ENCODE measurements around the gene SCTR.

The SCTR gene

GRCh38 chr2:119440873-119441272 is 83.4 kb downstream of the SCTR start:
- DNase-seq: no peak

- DNase-seq: no peak
These were observed 83.8 kb downstream of the SCTR start for GRCh38 chr2:119440501-119440870.

- no peak for DNase-seq
These were observed 84.4 kb downstream of the SCTR start for GRCh38 chr2:119439574-119440500.

- DNase-seq: no peak
These were observed 85.5 kb downstream of the SCTR start for GRCh38 chr2:119438726-119439284.

GRCh38 chr2:119438128-119438656 is 86.1 kb downstream of the SCTR start:
- no peak for DNase-seq

- DNase-seq: no peak
These were observed 87.1 kb downstream of the SCTR start for GRCh38 chr2:119436993-119437772.

- DNase-seq: no peak
These were observed 88.4 kb downstream of the SCTR start for GRCh38 chr2:119435953-119436297.

GRCh38 chr2:119435081-119435952 is 89.0 kb downstream of the SCTR start:
- DNase-seq: no peak

- DNase-seq: no peak
These were observed 89.6 kb downstream of the SCTR start for GRCh38 chr2:119434664-119435063.

GRCh38 chr2:119433636-119434327 is 90.5 kb downstream of the SCTR start:
- DNase-seq: no peak

- no peak for DNase-seq
These were observed 91.3 kb downstream of the SCTR start for GRCh38 chr2:119432851-119433522.

- no peak for DNase-seq
These were observed 92.1 kb downstream of the SCTR start for GRCh38 chr2:119431976-119432850.

GRCh38 chr2:119431155-119431975 is 92.9 kb downstream of the SCTR start, which contains the start of gene TMEM37:
Gene TMEM37, plus strand, starts transcription at chr2:119431854. Its CDS starts 50 bp downstream, at chr2:119431904.
- DNase-seq: no peak

GRCh38 chr2:119430023-119430498 is 94.2 kb downstream of the SCTR start:
- no peak for DNase-seq

- no peak for DNase-seq
These were observed 94.9 kb downstream of the SCTR start for GRCh38 chr2:119429225-119429981.

GRCh38 chr2:119428488-119429224 is 95.6 kb downstream of the SCTR start:
- DNase-seq: no peak

- DNase-seq: no peak
These were observed 96.5 kb downstream of the SCTR start for GRCh38 chr2:119427756-119428155.

All from activated naive CD4-positive, alpha-beta T cell treated with Interleukin-2 at 50 U/mL for 16 hours (primary cell).